Spleen (tissue), 11 donors: ENCODE measurements around the gene ERICH3. TPM values are rescaled to one million over a fixed set of nuclear protein-coding genes. Genes with fewer than 3 reads are reported as not detected.

Experiments
- DNase-seq: peaks from one replicate; pipeline ENCODE4 v3.0.0-alpha.2; 2020
- H3K27ac ChIP-seq, 8 donors: fragments of 200-600 bp; sonication (generic) in 7 of 8; 1 replicate in 4 of 8; 2 replicates in 4 of 8; pipeline versions ENCODE4 v1.5.0 to v1.8.0; 2016 to 2021; ENCODE audit warnings: inconsistent platforms in 4 of 8, mild to moderate bottlenecking in 4 of 8, moderate library complexity in 1 of 8
- H3K27me3 ChIP-seq, 7 donors: fragments of 200-600 bp; sonication (generic) in 6 of 7; replicated peaks in 1 of 7; 1 replicate in 4 of 7; 2 replicates in 3 of 7; pipeline versions ENCODE4 v1.5.0 to v1.8.0; 2016 to 2021; ENCODE audit warnings: inconsistent platforms in 3 of 7, mild to moderate bottlenecking in 1 of 7
- H3K36me3 ChIP-seq, 6 donors: fragments of 200-600 bp; sonication (generic) in 5 of 6; 1 replicate in 4 of 6; 2 replicates in 2 of 6; pipeline versions ENCODE4 v1.5.0 to v1.8.0; 2016 to 2021; ENCODE audit warnings: inconsistent platforms in 2 of 6
- H3K4me1 ChIP-seq, 6 donors: fragments of 200-600 bp; sonication (generic) in 5 of 6; 1 replicate in 3 of 6; 2 replicates in 3 of 6; pipeline versions ENCODE4 v1.5.0 to v1.8.0; 2016 to 2021; ENCODE audit warnings: inconsistent platforms in 3 of 6
- H3K4me3 ChIP-seq, 8 donors: fragments of 200-600 bp; sonication (generic) in 7 of 8; 1 replicate in 4 of 8; 2 replicates in 4 of 8; pipeline versions ENCODE4 v1.5.0 to v1.8.0; 2016 to 2021; ENCODE audit warnings: inconsistent platforms in 4 of 8, mild to moderate bottlenecking in 4 of 8, moderate library complexity in 2 of 8
- H3K9me3 ChIP-seq, 8 donors: fragments of 200-600 bp; sonication (generic) in 7 of 8; 1 replicate in 4 of 8; 2 replicates in 4 of 8; pipeline versions ENCODE4 v1.5.0 to v1.8.0; 2016 to 2021; ENCODE audit warnings: inconsistent platforms in 4 of 8
- CTCF ChIP-seq, 11 experiments: fragments of 200-600 bp in 7 of 11; fragments of 450-650 bp in 4 of 11; sonication (generic) in 4 of 11; IDR thresholded peaks in 8 of 11; conservative IDR thresholded peaks in 3 of 11; 1 replicate in 7 of 11; 2 replicates in 4 of 11; pipeline versions ENCODE4 v1.4.0 to v1.8.0; 2016 to 2021; ENCODE audit warnings: antibody characterized with exemption in 11 of 11, inconsistent platforms in 4 of 11, mild to moderate bottlenecking in 1 of 11
- POLR2A ChIP-seq, 3 donors: fragments of 450-650 bp; IDR thresholded peaks; one replicate each; pipeline ENCODE4 v1.5.1; 2017; ENCODE audit warnings: antibody characterized with exemption in 3 of 3, mild to moderate bottlenecking in 1 of 3
- POLR2AphosphoS5 ChIP-seq, 3 donors: sonication (generic); formaldehyde crosslinking; IDR thresholded peaks; one replicate each; pipeline ENCODE4 v1.5.1; 2017; ENCODE audit warnings: antibody characterized with exemption in 3 of 3
- WGBS, 5 donors: extraction: QIAGEN DNeasy Blood & Tissue Kit in 3 of 5; methylation state at CpG; one replicate each; pipeline versions ENCODE4 v1.1.5 to v1.1.7; 2013 to 2018; 5-methylcytosine and 5-hydroxymethylcytosine counted together
- intact Hi-C: fragments of 100-400 bp; cut with DNase I; formaldehyde crosslinking; loops from one replicate; pipeline ENCODE4 v1.15.0; 2023; ENCODE audit warnings: low total_unique reads
- polyA plus RNA-seq, 3 donors: library from polyadenylated mRNA; stranded (reverse); fragments of 200-250 nt; gene quantifications; one replicate each; pipeline ENCODE4 v1.2.1, GENCODE V29; 2013
- total RNA-seq, 7 donors: library from RNA; depleted of rRNA in 3 of 7; stranded (reverse); fragments of >200 nt in 3 of 7; fragmentation: NEBNext Ultra II Directional in 4 of 7; extraction: Animal tissue kit (Norgen Biotek cat#: 25700) in 4 of 7; gene quantifications; one replicate each; pipeline versions ENCODE4 v1.1.0 to v1.2.1, GENCODE V29; 2016 to 2021
- donor health status: healthy with polysubstance abuse.
- donor health status: DM: no; HTN: no; CAD: no; lungs with moderate emphysema.
- donor health status: DM: no; HTN: no; CAD: no.
- donor health status: Bipolar disorder and iron deficiency.
- donor health status: healthy.
- donor health status: DM: no; HTN: no; CAD: no.
- donor health status: DM: yes; HTN: yes; CAD: no.

Gene ERICH3
- total and polyA plus RNA-seq, 10 donors: 0.15 to 0.65 (median 0.35) TPM; not detected in 1

GRCh38 chr1:74618974-74619373 lies 54.6 kb downstream of the ERICH3 start:
- Histone ChIP-seq H3K27me3 (no peaks in the 10 kb centered on the region), H3K36me3 (no peaks in the 10 kb centered on the region), H3K27ac (no peak overlapping the region), H3K4me1 (no peaks in the 10 kb centered on the region), H3K4me3 (no peak overlapping the region), H3K9me3 (no peaks in the 10 kb centered on the region)
- DNase-seq: no peak
- 58 to 87% (median 83%) methylated on average over 2 of the region's 2 CpGs for WGBS, 5 donors
- no peak for TF ChIP-seq POLR2A (IDR thresholded peaks at IDR 0.05)
- no peak for TF ChIP-seq CTCF (IDR thresholded peaks at IDR 0.05 in 8 of 11, conservative IDR thresholded peaks at IDR 0.05 in 3 of 11)
- no peak for TF ChIP-seq POLR2AphosphoS5 (IDR thresholded peaks at IDR 0.05)
- intact Hi-C loops: no loop called here

GRCh38 chr1:74613894-74614293 lies 59.7 kb downstream of the ERICH3 start:
- Histone ChIP-seq H3K9me3 (no peaks in the 10 kb centered on the region), H3K36me3 (no peaks in the 10 kb centered on the region), H3K27me3 (no peaks in the 10 kb centered on the region), H3K4me3 (no peak overlapping the region), H3K27ac (no peak overlapping the region), H3K4me1 (no peaks in the 10 kb centered on the region)
- no peak for TF ChIP-seq CTCF (IDR thresholded peaks at IDR 0.05 in 8 of 11, conservative IDR thresholded peaks at IDR 0.05 in 3 of 11)
- no peak for TF ChIP-seq POLR2AphosphoS5 (IDR thresholded peaks at IDR 0.05)
- TF ChIP-seq POLR2A (IDR thresholded peaks at IDR 0.05): no peak
- DNase-seq: no peak
- WGBS, 5 donors: 75 to 86% (median 80%) methylated on average over 2 of the region's 2 CpGs
- intact Hi-C loops: no loop called here

GRCh38 chr1:74611887-74612286 lies 61.7 kb downstream of the ERICH3 start:
- Histone ChIP-seq H3K27ac (no peak overlapping the region), H3K4me3 (no peak overlapping the region)
- WGBS, 5 donors: 64 to 82% (median 76%) methylated on average over 2 of the region's 2 CpGs

GRCh38 chr1:74610961-74611360 lies 62.6 kb downstream of the ERICH3 start:
- no peak overlapping the region for H3K27ac ChIP-seq
- intact Hi-C loops: no loop called here
- DNase-seq: no peak
- WGBS, 5 donors: 64 to 80% (median 76%) methylated on average over 2 of the region's 2 CpGs
- H3K9me3 ChIP-seq: no peaks in the 10 kb centered on the region
- H3K4me3 ChIP-seq: no peak overlapping the region
- no peaks in the 10 kb centered on the region for H3K27me3 ChIP-seq
- no peaks in the 10 kb centered on the region for H3K4me1 ChIP-seq
- no peaks in the 10 kb centered on the region for H3K36me3 ChIP-seq
- no peak for TF ChIP-seq CTCF (IDR thresholded peaks at IDR 0.05 in 8 of 11, conservative IDR thresholded peaks at IDR 0.05 in 3 of 11)
- TF ChIP-seq POLR2A (IDR thresholded peaks at IDR 0.05): no peak

More at GRCh38 chr1:74611887-74612286, 61.7 kb downstream of the ERICH3 start:
- no peak for TF ChIP-seq POLR2AphosphoS5 (IDR thresholded peaks at IDR 0.05)
- TF ChIP-seq CTCF (IDR thresholded peaks at IDR 0.05 in 8 of 11, conservative IDR thresholded peaks at IDR 0.05 in 3 of 11): no peak
- TF ChIP-seq POLR2A (IDR thresholded peaks at IDR 0.05): no peak
- intact Hi-C loops: no loop called here
- DNase-seq: no peak
- no peaks in the 10 kb centered on the region for H3K4me1 ChIP-seq
- no peaks in the 10 kb centered on the region for H3K36me3 ChIP-seq
- H3K9me3 ChIP-seq: no peaks in the 10 kb centered on the region
- no peaks in the 10 kb centered on the region for H3K27me3 ChIP-seq
